K562 (cell line): ENCODE measurements around the gene TNP1. TPM values are rescaled to one million over a fixed set of nuclear protein-coding genes. Genes with fewer than 3 reads are reported as not detected.

Experiments used
- ARNT ChIP-seq, 2 experiments: fragments of 450-650 bp; IDR thresholded peaks; 2 replicates each; pipeline ENCODE4 v1.6.1; 2016; ENCODE audit warnings: mild to moderate bottlenecking in 1 of 2
- CCNT2 ChIP-seq: IDR thresholded peaks from 2 replicates; pipeline ENCODE4 v1.6.1; 2011; ENCODE audit warnings: borderline replicate concordance, low read depth, mild to moderate bottlenecking, moderate library complexity, mixed read lengths, low read length; ENCODE audit not compliant: insufficient read length; ENCODE audit errors: extremely low read depth
- CREB3 ChIP-seq: fragments of 450-650 bp; conservative IDR thresholded peaks from 2 replicates; pipeline ENCODE4 v1.6.1; 2016; ENCODE audit warnings: missing genetic modification characterization, low read depth, mild to moderate bottlenecking, missing compliant biosample characterization, moderate library complexity
- GABPA ChIP-seq: fragments of 200-800 bp; sonication (Bioruptor generic); conservative IDR thresholded peaks from 2 replicates; pipeline ENCODE4 v1.6.1; 2016; ENCODE audit warnings: low read depth, missing genetic modification characterization, missing compliant biosample characterization
- GTF3C2 ChIP-seq: IDR thresholded peaks from 3 replicates; pipeline ENCODE4 v1.6.1; 2011; ENCODE audit warnings: borderline replicate concordance, mild to moderate bottlenecking, moderate library complexity; ENCODE audit not compliant: insufficient read length; ENCODE audit errors: extremely low read depth
- MCM3 ChIP-seq: fragments of 450-650 bp; IDR thresholded peaks from 2 replicates; pipeline ENCODE4 v1.6.1; 2016
- NFE2 ChIP-seq: IDR thresholded peaks from 2 replicates; pipeline ENCODE4 v1.6.1; 2014; ENCODE audit warnings: antibody characterized with exemption, low read depth
- OTX1 ChIP-seq: fragments of 450-650 bp; formaldehyde crosslinking; IDR thresholded peaks from 2 replicates; pipeline ENCODE4 v1.4.0; 2022; ENCODE audit warnings: mild to moderate bottlenecking
- POLR2A ChIP-seq: fragments of 450-650 bp; conservative IDR thresholded peaks from 2 replicates; pipeline ENCODE4 v1.6.1; 2016
- POLR2H ChIP-seq: IDR thresholded peaks from 2 replicates; pipeline ENCODE4 v1.6.1; 2016; ENCODE audit warnings: missing genetic modification characterization, low read depth, mild to moderate bottlenecking, control low read depth, missing compliant biosample characterization, moderate library complexity
- RFX5 ChIP-seq: IDR thresholded peaks from 2 replicates; pipeline ENCODE4 v1.6.1; 2011; ENCODE audit warnings: low read depth, mild to moderate bottlenecking, improper control_type of control experiment, low read length
- SMARCE1 ChIP-seq: fragments of 450-650 bp; IDR thresholded peaks from 2 replicates; pipeline ENCODE4 v1.7.1; 2016; ENCODE audit warnings: mild to moderate bottlenecking
- ZEB2 ChIP-seq: fragments of 450-650 bp; IDR thresholded peaks from 2 replicates; pipeline ENCODE4 v1.6.1; 2016
- ZNF561 ChIP-seq: fragments of 450-650 bp; formaldehyde crosslinking; conservative IDR thresholded peaks from 2 replicates; pipeline ENCODE4 v1.4.0; 2020; ENCODE audit warnings: mild to moderate bottlenecking, moderate library complexity
- ZNF707 ChIP-seq: fragments of 250-450 bp; sonication (Bioruptor Pico); conservative IDR thresholded peaks from 2 replicates; pipeline ENCODE4 v1.8.0; 2022; ENCODE audit warnings: inconsistent platforms, mild to moderate bottlenecking, moderate library complexity
- ZNF76 ChIP-seq: fragments of 250-450 bp; sonication (Bioruptor Pico); IDR thresholded peaks from 2 replicates; pipeline ENCODE4 v1.4.0; 2020; ENCODE audit warnings: mild to moderate bottlenecking, moderate library complexity, borderline replicate concordance
- polyA plus RNA-seq, 8 experiments: library from polyadenylated mRNA; depleted of rRNA in 4 of 8; stranded (reverse) in 5 of 8; unstranded in 3 of 8; fragments of >200 nt; fragmentation: Nextera tagmentation in 2 of 8; fragmentation: Illumina TruSeq in 1 of 8; extraction: Ambion mirVana in 2 of 8; extraction: Trizol in 1 of 8; gene quantifications; 2 replicates each; pipeline versions ENCODE4 v1.2.1 to v1.2.3, GENCODE V29; 2011 to 2014; ENCODE audit warnings: inconsistent platforms in 1 of 8, missing spikeins in 1 of 8
- total RNA-seq, 7 experiments: library from RNA; depleted of rRNA in 6 of 7; stranded (reverse); fragments of >200 nt in 6 of 7; fragmentation: Illumina TruSeq in 2 of 7; extraction: Trizol in 2 of 7; gene quantifications; 2 replicates each; pipeline versions ENCODE4 v1.2.1 to v1.2.3, GENCODE V29; 2011 to 2021; ENCODE audit warnings: low replicate concordance in 1 of 7
- TF ChIP-seq, protein P1 (sequence below): IDR thresholded peaks from 3 replicates; pipeline ENCODE4 v1.6.1; 2011; ENCODE audit warnings: borderline replicate concordance, mild to moderate bottlenecking; ENCODE audit not compliant: insufficient read length, insufficient read depth
- TF ChIP-seq, protein P2 (sequence below): fragments of 250-450 bp; sonication (Bioruptor Pico); IDR thresholded peaks from 2 replicates; pipeline ENCODE4 v1.5.0; 2022; ENCODE audit warnings: mild to moderate bottlenecking
- TF ChIP-seq, protein P3 (sequence below): sonication (generic); formaldehyde crosslinking; IDR thresholded peaks from 2 replicates; pipeline ENCODE4 v1.8.0; 2022; ENCODE audit warnings: mild to moderate bottlenecking, missing genetic modification reagents

The TNP1 gene
- total and polyA plus RNA-seq, 9 of the 15 experiments (the other 6 are each of a cell fraction or from before 2014, with no cell fraction given), result not detected

DNA sequence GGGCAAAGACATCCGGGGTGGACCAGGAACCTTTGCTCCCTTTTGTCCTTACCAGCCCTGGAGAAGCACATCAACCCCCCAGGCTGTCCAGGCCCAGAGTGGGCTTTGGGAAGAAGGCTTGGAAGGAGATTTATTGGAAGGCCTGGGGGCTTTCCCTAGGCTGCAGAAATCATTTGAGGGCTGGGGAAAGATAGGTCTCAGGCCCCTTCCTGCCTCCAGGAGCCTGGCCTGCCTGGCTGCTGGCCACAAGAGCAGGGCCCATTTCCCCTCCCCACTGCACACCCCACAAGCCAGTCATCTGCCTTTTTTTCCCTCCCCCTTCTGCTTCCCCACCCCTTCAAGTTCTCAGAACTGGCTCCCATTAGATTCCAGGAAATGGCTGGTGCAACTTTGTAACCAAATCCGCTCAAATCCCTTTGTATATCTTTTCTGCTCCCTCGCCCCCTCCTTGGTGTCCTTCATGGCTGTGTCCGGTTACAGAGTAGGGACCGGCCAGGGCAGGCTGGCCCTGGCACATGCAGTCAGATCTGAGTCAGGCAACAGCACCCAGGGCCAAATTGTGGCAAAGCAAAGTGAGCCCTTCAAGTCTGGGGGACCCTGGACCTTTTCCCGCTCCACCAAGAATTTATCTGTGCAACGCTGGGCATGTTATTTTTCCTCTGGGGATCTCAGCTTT lies 20.8 kb upstream of the TNP1 start (continued):
- TF ChIP-seq SMARCE1 (peak; percentile 17; the same call in 1 of the 2 replicates), NFE2 (no peak), POLR2H (tag) (peak; percentile 65), ZNF561 (CRISPR knock-in tag) (no peak), OTX1 (CRISPR knock-in tag) (no peak), POLR2A (peak; percentile 54), CCNT2 (peak; percentile 23), CREB3 (tag) (0 out of 2 replicates have a peak, but pooled peaks have one; percentile 18), ZNF707 (no peak), ZEB2 (peak; percentile 32; the same call in 1 of the 2 replicates), ZNF76 (CRISPR knock-in tag) (no peak), GTF3C2 (no peak), GABPA (no peak; the same call in 1 of the 2 replicates), RFX5 (no peak), ARNT (IDR thresholded peaks at IDR 0.05) (no peak), MCM3 (no peak)
- TF ChIP-seq, protein P1, sequence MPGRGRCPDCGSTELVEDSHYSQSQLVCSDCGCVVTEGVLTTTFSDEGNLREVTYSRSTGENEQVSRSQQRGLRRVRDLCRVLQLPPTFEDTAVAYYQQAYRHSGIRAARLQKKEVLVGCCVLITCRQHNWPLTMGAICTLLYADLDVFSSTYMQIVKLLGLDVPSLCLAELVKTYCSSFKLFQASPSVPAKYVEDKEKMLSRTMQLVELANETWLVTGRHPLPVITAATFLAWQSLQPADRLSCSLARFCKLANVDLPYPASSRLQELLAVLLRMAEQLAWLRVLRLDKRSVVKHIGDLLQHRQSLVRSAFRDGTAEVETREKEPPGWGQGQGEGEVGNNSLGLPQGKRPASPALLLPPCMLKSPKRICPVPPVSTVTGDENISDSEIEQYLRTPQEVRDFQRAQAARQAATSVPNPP, result no peak
- TF ChIP-seq, protein P2, sequence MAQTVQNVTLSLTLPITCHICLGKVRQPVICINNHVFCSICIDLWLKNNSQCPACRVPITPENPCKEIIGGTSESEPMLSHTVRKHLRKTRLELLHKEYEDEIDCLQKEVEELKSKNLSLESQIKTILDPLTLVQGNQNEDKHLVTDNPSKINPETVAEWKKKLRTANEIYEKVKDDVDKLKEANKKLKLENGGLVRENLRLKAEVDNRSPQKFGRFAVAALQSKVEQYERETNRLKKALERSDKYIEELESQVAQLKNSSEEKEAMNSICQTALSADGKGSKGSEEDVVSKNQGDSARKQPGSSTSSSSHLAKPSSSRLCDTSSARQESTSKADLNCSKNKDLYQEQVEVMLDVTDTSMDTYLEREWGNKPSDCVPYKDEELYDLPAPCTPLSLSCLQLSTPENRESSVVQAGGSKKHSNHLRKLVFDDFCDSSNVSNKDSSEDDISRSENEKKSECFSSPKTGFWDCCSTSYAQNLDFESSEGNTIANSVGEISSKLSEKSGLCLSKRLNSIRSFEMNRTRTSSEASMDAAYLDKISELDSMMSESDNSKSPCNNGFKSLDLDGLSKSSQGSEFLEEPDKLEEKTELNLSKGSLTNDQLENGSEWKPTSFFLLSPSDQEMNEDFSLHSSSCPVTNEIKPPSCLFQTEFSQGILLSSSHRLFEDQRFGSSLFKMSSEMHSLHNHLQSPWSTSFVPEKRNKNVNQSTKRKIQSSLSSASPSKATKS (CRISPR knock-in tag), result no peak
- TF ChIP-seq, protein P3, sequence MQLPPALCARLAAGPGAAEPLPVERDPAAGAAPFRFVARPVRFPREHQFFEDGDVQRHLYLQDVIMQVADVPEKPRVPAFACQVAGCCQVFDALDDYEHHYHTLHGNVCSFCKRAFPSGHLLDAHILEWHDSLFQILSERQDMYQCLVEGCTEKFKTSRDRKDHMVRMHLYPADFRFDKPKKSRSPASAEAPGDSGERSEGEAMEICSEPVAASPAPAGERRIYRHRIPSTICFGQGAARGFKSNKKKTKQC, result no peak
